GM12891 (cell line): Measurements from ENCODE around the gene MSMO1.

ENCODE experiments used
- DNase-seq: peaks from one replicate; pipeline ENCODE4 v3.0.0; 2011; ENCODE audit warnings: low spot score; ENCODE audit not compliant: insufficient read length
- FAIRE-seq: peaks from 2 replicates; lab custom pipeline; 2011; peaks lifted over from hg19 to GRCh38; lab: Jason Lieb, UNC
- PAX5 ChIP-seq: IDR thresholded peaks from 2 replicates; pipeline ENCODE4 v1.6.1; 2011; ENCODE audit warnings: low read length, moderate library complexity, mild to moderate bottlenecking; ENCODE audit not compliant: insufficient read depth, severe bottlenecking
- POLR2A ChIP-seq: IDR thresholded peaks from 2 replicates; pipeline ENCODE4 v1.6.1; 2011; ENCODE audit warnings: low read depth, low read length, control low read depth
- POLR2AphosphoS5 ChIP-seq: IDR thresholded peaks from 2 replicates; pipeline ENCODE4 v1.6.1; 2011; ENCODE audit warnings: low read depth, low read length, control low read depth
- POU2F2 ChIP-seq: IDR thresholded peaks from 2 replicates; pipeline ENCODE4 v1.6.1; 2011; ENCODE audit warnings: low read depth, mild to moderate bottlenecking, control low read depth, low read length, moderate library complexity
- SPI1 ChIP-seq: IDR thresholded peaks from 2 replicates; pipeline ENCODE4 v1.6.1; 2011; ENCODE audit warnings: low read depth, low read length, control low read depth
- TAF1 ChIP-seq: IDR thresholded peaks from 2 replicates; pipeline ENCODE4 v1.6.1; 2011; ENCODE audit warnings: low read depth, low read length, control low read depth

The MSMO1 gene

DNA sequence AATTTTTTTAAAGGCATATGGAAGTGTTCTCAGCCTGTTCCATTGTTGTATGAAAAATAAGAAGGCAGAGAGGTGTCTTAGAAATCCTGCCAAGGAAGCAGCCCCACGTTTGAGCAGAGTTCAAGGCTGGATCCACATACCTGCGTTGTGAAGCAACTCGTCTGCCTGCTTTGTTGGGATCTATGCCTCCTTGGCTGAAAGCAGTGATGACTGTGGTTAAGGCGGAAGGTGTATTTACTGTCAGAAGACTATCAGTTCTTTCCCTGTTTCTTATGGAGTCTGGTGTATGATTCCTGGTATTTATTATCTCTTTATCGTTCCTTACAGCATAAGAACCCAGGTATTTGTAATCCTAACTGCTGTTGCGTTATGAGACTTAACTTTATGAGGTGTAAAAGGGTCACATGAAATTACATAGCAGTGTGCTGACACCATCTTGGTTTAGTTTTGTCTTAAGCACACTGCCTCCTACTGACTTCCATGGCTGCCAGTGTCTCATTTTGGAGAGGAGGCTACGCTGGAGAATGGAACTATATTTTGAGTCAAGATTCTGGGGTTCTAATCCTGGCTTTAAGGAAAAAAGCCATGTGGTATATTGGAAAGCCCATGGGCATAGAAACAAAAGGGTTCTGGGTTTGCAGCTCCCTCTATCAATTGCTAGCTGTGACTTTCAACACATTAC, 3.1 kb upstream of the MSMO1 start:
- DNase-seq (no peak), FAIRE-seq (no peak)
- TF ChIP-seq SPI1 (no peak), POLR2AphosphoS5 (no peak), PAX5 (no peak), TAF1 (no peak), POU2F2 (no peak), POLR2A (no peak)

DNA sequence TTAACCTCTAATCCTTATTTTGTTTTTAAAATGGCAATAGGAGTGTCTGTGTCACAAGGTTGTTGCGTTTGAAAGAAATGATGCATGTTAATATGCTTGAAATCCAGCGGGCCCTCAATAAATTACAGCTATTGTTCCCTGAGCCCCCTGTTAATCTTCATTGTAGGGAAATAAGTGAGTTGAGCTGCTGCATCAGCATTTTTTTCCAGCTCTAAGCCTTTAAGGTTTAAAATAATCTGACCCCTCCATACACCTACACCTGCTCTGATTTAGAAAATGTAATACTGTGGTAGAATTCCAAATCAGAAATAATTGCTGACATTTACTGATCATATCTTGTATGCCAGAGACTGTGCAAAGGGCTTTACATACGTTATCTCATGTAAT, 2.6 kb upstream of the MSMO1 start:
- TF ChIP-seq POLR2AphosphoS5: no peak
- no peak for TF ChIP-seq TAF1
- TF ChIP-seq PAX5: no peak
- TF ChIP-seq SPI1: no peak
- TF ChIP-seq POU2F2: no peak
- TF ChIP-seq POLR2A: no peak
- no peak for DNase-seq
- no peak for FAIRE-seq

DNA sequence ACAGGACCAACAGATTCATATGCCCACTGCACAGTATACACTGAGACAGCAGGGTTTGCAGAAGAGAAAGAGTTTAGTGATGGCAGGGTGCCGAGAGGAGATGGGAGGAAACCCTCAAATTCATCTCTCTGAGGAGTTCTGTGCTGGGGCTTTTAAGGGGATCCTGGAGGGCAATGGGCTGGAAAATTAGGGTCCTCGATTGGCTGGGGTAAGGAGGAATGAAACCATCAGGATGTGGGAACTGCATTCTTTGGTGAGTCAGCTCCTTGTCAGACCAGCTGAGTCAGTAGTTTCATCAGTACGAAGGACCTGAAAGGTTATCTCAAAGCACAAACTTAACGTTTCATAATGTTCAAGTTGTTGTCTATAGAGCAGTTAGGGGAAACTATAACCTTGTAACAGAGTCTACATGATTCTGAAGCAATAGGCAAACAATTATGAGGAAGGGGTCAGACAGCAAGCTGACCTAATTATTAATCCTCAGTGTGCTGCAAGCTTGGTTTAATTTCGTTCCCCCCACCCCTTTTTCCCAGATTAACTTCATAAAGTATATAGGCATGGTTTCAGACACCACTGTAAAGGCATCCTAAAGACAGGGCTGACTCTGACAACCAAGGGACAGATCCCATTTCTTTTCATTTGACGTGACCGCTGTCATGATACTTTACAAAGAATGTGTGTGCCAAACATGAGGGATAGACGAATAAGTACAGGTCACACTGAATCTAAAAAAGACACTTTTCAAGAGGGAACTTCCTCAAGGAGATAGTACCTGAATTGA, 1.5 kb upstream of the MSMO1 start:
- TF ChIP-seq POLR2AphosphoS5 (no peak), POLR2A (no peak), PAX5 (no peak), POU2F2 (no peak), SPI1 (no peak), TAF1 (no peak)
- FAIRE-seq: peak; percentile 66
- no peak for DNase-seq

DNA sequence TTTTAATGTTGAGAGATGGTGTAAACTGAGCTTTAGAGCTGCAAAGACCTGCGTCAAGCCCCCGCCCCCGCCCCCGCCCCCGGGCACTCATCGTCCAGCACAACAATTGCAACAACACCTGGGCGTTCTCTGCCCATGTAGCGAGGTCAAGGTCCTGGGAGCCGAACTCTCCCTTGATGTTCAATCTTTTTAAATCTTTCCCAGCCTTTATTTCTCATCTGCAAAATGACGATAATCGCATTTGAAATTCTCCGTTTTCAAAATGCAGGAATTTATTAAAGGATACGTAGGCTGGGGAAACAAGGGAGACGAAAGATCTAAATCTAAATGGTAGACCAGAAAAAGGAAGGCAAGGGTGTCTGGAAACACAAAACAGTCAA, 648 bp upstream of the MSMO1 start:
- TF ChIP-seq POU2F2 (no peak), SPI1 (no peak), TAF1 (no peak), PAX5 (no peak), POLR2AphosphoS5 (no peak)
- FAIRE-seq: peak; percentile 33
- DNase-seq: no peak

GRCh38 chr4:165328101-165328425, 594 bp downstream of the MSMO1 start:
- FAIRE-seq (no peak), DNase-seq (no peak)
- no peak for TF ChIP-seq POLR2AphosphoS5

DNA sequence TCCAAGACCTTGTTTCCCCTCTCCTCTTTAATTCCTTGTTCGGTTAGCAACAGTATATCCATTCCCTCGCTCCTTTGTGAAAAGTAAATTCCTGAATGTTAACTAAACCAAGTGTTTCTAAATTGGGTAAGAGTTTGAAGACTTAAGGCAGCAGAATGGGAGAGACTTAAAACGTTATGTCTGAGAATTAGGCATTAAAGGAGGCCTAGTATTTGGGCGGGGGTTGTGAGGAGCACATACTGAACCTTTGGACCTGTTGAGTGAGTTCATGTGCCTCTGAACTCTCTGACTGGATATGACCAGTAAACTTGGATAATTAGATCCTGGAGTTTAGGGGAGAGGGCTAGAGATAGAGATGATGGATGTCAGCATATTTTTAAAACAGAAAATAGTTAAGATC, 1.2 kb downstream of the MSMO1 start:
- DNase-seq (no peak), FAIRE-seq (no peak)

GRCh38 chr4:165330071-165330470, 2.6 kb downstream of the MSMO1 start:
- DNase-seq (no peak), FAIRE-seq (no peak)
- TF ChIP-seq POLR2A (no peak), SPI1 (no peak), TAF1 (no peak), POLR2AphosphoS5 (no peak), POU2F2 (no peak), PAX5 (no peak)

More for the DNA sequence above, 1.2 kb downstream of the MSMO1 start:
- TF ChIP-seq SPI1 (no peak), PAX5 (no peak)

DNA sequence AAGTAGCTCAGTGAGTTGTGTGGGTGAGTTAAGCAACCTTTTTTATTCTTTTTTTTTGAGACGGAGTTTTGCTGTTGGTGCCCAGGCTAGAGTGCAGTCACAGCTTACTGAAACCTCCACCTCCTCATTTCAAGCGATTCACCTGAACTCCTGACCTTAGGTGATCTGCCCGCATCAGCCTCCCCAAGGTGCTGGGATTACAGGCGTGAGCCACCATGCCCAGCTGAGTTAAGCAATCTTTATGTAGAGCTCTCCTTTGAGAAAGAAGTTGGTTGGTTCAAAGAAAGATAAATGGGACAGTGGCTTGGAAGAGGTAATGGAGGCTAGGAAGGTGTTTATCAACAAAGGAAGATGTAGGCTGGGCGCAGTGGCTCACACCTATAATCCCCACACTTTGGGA, 3.2 kb downstream of the MSMO1 start:
- TF ChIP-seq POLR2AphosphoS5: no peak
- no peak for TF ChIP-seq PAX5
- no peak for TF ChIP-seq SPI1
- TF ChIP-seq POU2F2: no peak
- TF ChIP-seq TAF1: no peak
- TF ChIP-seq POLR2A: no peak
- DNase-seq (no peak), FAIRE-seq (no peak)

DNA sequence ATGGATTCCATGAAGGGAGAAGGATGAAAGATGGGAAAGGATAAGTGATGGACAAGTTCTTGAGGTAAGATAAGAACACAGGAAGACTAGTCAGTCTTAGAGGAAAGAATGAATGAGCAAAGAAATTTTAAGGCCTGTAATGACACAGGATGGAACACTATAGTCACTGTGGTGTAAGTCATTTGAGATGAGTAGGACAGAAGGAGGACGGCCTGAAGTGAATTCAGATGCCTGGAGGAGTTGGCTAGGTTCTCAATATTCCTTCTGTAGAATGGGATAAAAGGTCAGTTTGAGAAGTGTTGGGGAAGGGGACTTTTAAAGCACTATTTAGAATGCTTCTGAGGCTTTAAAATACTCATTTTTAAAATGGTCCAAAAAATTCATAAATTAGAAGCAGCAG, 3.9 kb downstream of the MSMO1 start:
- no peak for FAIRE-seq
- no peak for DNase-seq
- no peak for TF ChIP-seq PAX5
- TF ChIP-seq TAF1: no peak
- no peak for TF ChIP-seq POU2F2
- TF ChIP-seq POLR2A: no peak
- no peak for TF ChIP-seq SPI1
- no peak for TF ChIP-seq POLR2AphosphoS5

DNA sequence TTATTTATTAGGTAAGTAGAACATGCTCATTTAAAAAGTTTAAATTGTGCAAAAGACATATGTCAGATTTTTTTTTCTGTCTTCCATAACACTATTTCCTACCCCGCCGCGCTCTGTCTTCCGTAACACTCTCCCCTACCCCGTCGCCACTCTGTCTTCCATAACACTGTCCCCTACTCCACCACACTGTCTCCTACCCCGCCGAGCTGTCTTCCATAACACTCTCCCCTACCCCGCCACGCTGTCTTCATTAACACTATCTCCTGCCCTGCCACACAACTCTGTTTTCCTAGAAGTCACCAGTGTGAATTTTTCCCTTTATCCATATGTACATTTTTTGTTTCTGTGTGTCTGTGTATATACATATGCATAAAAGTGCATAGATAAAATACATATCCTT, 4.4 kb downstream of the MSMO1 start:
- DNase-seq: no peak
- no peak for TF ChIP-seq SPI1
- no peak for TF ChIP-seq POU2F2
- no peak for TF ChIP-seq POLR2A
- no peak for TF ChIP-seq TAF1
- no peak for TF ChIP-seq POLR2AphosphoS5
- TF ChIP-seq PAX5: no peak
- FAIRE-seq: no peak
